Effector memory CD8-positive, alpha-beta T cell (primary cell): ENCODE measurements around the gene SIN3A.

Source experiments
- ATAC-seq: fragments of 150-1000 bp; cut with Tn5 transposase; replicated peaks from 2 replicates; pipeline ENCODE4 v1.10.0; 2021; ENCODE audit warnings: mild to moderate bottlenecking, moderate library complexity
- DNase-seq, 3 experiments: peaks; one replicate each; pipeline ENCODE4 v3.0.0; 2021
- H3K27ac Mint-ChIP-seq, 2 donors: one replicate each; pipeline ENCODE4 v1.8.0; 2022; ENCODE audit warnings: mild to moderate bottlenecking in 2 of 2, mixed read lengths in 2 of 2, moderate library complexity in 2 of 2
- H3K27me3 Mint-ChIP-seq, 2 donors: one replicate each; pipeline ENCODE4 v1.8.0; 2022; ENCODE audit warnings: mixed read lengths in 2 of 2
- H3K36me3 Mint-ChIP-seq: one replicate; pipeline ENCODE4 v1.8.0; 2022; ENCODE audit warnings: mild to moderate bottlenecking, moderate library complexity, mixed read lengths; ENCODE audit not compliant: insufficient read depth
- H3K4me1 Mint-ChIP-seq, 2 donors: one replicate each; pipeline ENCODE4 v1.8.0; 2022; ENCODE audit warnings: low read depth in 2 of 2, mixed read lengths in 2 of 2
- H3K4me3 Mint-ChIP-seq, 2 donors: one replicate each; pipeline ENCODE4 v1.8.0; 2022; ENCODE audit warnings: mild to moderate bottlenecking in 2 of 2, mixed read lengths in 2 of 2, moderate library complexity in 2 of 2
- H3K9me3 Mint-ChIP-seq, 2 donors: one replicate each; pipeline ENCODE4 v1.8.0; 2022; ENCODE audit warnings: mixed read lengths in 2 of 2

Gene SIN3A

DNA sequence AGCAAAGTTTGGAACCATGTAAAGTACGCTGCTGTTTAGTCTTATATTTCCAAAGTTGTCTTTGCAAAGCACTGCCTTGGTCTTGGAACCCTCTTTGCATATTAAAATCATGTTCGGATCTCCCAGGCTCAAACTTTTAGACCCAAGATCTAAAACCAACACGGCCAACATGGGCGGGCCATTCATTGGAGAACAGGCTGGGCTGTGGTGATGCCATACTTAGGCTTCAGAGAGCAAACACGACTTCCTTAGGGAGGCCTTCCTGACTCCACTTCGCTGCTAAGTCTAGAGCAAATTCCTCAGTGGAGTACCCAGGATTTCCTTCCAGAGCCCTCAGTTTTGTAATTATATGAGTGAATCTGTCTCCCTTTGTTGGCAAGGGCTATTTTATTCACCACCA lies 86.6 kb downstream of the SIN3A start:
- H3K4me3 Mint-ChIP-seq: no peak overlapping the region
- DNase-seq (no peak), ATAC-seq (no peak)
- H3K27me3 Mint-ChIP-seq: no peaks in the 10 kb centered on the region
- H3K9me3 Mint-ChIP-seq: no peaks in the 10 kb centered on the region
- H3K36me3 Mint-ChIP-seq: peaks cover 36% of the 10 kb centered on the region
- peaks cover 15 to 24% of the 10 kb centered on the region in 2 donors for H3K4me1 Mint-ChIP-seq
- no peak overlapping the region for H3K27ac Mint-ChIP-seq

- Mint-ChIP-seq H3K27me3 (no peaks in the 10 kb centered on the region), H3K9me3 (no peaks in the 10 kb centered on the region), H3K36me3 (peaks cover 33% of the 10 kb centered on the region), H3K4me3 (no peak overlapping the region), H3K4me1 (peaks cover 4 to 17% of the 10 kb centered on the region in 2 donors), H3K27ac (peak overlapping the region; percentile 53 to 71)
- ATAC-seq (no peak), DNase-seq (no peak)
These were observed 87.7 kb downstream of the SIN3A start for GRCh38 chr15:75363786-75364185.

DNA sequence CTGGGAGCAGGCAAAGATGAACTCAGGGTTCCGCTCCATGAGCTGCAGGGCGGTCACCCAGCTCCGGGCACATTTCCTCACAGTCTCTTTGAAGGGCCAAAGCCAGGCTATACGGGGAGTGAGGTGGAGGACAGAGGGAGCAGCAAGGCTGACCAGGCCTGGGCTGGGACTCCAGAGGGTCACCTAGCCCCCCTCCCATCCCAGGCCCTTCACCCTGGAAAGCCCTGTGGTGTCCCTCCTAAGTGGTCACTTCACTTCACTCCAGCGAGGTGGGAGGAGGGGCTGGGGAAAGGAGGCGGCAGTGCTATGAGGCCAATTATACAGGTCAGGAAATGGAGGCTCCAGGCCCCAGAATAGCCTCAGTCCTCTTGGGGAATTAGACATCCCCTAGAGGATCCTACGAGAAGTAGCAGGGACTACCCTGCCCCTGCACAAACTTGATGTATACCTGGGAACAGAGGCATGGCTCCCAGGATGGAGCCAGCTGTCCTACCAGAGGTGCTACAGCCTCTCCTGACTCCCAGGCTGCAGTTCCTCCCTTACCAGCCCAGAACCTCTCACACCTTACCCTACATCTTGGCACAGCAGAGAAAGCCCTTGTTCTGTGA lies 88.7 kb downstream of the SIN3A start:
- no peaks in the 10 kb centered on the region for H3K27me3 Mint-ChIP-seq
- peaks cover 31% of the 10 kb centered on the region for H3K36me3 Mint-ChIP-seq
- ATAC-seq (no peak), DNase-seq (no peak)
- peaks cover 0 to 12% of the 10 kb centered on the region in 2 donors for H3K4me1 Mint-ChIP-seq
- H3K27ac Mint-ChIP-seq: peak overlapping the region in 1 of 2 donors; percentile 71
- no peak overlapping the region for H3K4me3 Mint-ChIP-seq
- H3K9me3 Mint-ChIP-seq: no peaks in the 10 kb centered on the region

GRCh38 chr15:75361989-75362641 lies 89.4 kb downstream of the SIN3A start:
- H3K27ac Mint-ChIP-seq: no peak overlapping the region
- ATAC-seq (no peak), DNase-seq (no peak)
- no peaks in the 10 kb centered on the region for H3K27me3 Mint-ChIP-seq
- H3K4me3 Mint-ChIP-seq: no peak overlapping the region
- no peaks in the 10 kb centered on the region for H3K9me3 Mint-ChIP-seq
- H3K4me1 Mint-ChIP-seq: peaks cover 0 to 8% of the 10 kb centered on the region in 2 donors
- H3K36me3 Mint-ChIP-seq: peaks cover 31% of the 10 kb centered on the region

- peaks cover 0 to 5% of the 10 kb centered on the region in 2 donors for H3K4me1 Mint-ChIP-seq
- ATAC-seq (no peak), DNase-seq (no peak)
- H3K9me3 Mint-ChIP-seq: no peaks in the 10 kb centered on the region
- peaks cover 31% of the 10 kb centered on the region for H3K36me3 Mint-ChIP-seq
- no peaks in the 10 kb centered on the region for H3K27me3 Mint-ChIP-seq
- H3K4me3 Mint-ChIP-seq: no peak overlapping the region
- H3K27ac Mint-ChIP-seq: peak overlapping the region; percentile 12 to 60
These were observed 90.0 kb downstream of the SIN3A start for GRCh38 chr15:75361361-75361988.

- DNase-seq: no peak
These were observed 90.6 kb downstream of the SIN3A start for GRCh38 chr15:75360856-75361255.

DNA sequence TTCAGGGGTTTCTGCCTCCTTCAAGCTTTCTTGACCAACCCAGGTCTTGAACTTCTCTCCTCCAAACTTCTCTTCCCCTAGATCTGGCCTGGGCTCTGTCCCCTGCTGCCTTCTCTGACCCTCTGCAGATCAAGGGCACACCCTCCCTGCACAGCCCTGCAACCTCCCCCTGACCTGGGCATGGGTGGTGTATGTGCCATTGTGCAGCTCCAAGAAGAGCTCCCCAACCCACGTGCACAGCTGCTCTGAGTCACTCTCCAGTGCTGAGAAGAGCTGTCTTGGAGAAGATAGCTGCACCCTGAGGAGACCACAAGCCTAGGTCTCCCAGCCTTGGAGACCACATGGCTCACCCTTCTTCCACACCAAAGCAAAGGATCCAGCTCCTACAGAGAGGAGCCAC lies 91.1 kb downstream of the SIN3A start:
- Mint-ChIP-seq H3K36me3 (peaks cover 21% of the 10 kb centered on the region), H3K9me3 (no peaks in the 10 kb centered on the region), H3K27me3 (no peaks in the 10 kb centered on the region), H3K4me3 (no peak overlapping the region), H3K4me1 (peaks cover 0 to 5% of the 10 kb centered on the region in 2 donors), H3K27ac (peak overlapping the region; percentile 13 to 60)
- DNase-seq (no peak), ATAC-seq (no peak)

More at GRCh38 chr15:75360856-75361255, 90.6 kb downstream of the SIN3A start:
- no peak overlapping the region for H3K4me3 Mint-ChIP-seq
- peak overlapping the region; percentile 13 to 60 for H3K27ac Mint-ChIP-seq
- H3K36me3 Mint-ChIP-seq: peaks cover 25% of the 10 kb centered on the region
- no peak for ATAC-seq
- no peaks in the 10 kb centered on the region for H3K27me3 Mint-ChIP-seq
- H3K9me3 Mint-ChIP-seq: no peaks in the 10 kb centered on the region
- peaks cover 0 to 5% of the 10 kb centered on the region in 2 donors for H3K4me1 Mint-ChIP-seq

DNA sequence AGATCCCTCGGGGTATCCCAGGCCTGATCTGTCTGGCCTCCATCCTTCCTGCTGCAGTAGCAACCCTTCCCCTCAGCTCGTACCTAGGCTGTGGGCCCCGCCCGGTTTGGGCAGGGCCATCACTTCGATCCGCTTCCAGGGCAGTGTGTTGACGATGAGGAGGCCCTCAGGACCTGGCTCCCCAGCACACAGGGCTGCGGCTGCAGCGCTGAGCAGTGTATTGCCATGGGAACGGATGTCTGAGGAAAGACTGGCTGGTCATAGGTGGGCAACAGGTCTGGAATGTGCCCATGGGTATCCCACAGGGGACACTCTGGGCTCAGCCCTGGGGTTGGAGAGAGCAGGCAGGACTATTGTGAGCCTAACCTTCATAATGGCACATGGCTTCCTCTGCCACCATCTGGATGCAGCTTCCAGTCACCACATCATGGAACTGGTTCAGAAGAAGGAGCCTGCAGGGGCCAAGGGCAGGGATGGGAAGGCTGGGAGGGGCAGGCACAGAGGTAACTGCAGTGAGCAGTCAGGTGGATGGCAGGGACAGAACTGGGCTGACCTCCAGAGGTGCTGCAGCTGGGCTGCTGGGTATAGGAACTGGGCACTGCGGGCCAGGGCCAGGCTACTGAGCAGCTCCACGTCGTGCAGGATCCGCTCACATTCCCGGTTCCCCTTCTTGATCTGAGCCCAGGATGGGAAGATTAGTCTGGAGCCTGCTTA lies 91.8 kb downstream of the SIN3A start:
- no peak overlapping the region for H3K4me3 Mint-ChIP-seq
- no peaks in the 10 kb centered on the region for H3K9me3 Mint-ChIP-seq
- H3K27me3 Mint-ChIP-seq: no peaks in the 10 kb centered on the region
- H3K36me3 Mint-ChIP-seq: peaks cover 20% of the 10 kb centered on the region
- peak overlapping the region in 1 of 2 donors; percentile 13 for H3K27ac Mint-ChIP-seq
- no peak for DNase-seq
- peaks cover 0 to 6% of the 10 kb centered on the region in 2 donors for H3K4me1 Mint-ChIP-seq
- ATAC-seq: no peak

DNA sequence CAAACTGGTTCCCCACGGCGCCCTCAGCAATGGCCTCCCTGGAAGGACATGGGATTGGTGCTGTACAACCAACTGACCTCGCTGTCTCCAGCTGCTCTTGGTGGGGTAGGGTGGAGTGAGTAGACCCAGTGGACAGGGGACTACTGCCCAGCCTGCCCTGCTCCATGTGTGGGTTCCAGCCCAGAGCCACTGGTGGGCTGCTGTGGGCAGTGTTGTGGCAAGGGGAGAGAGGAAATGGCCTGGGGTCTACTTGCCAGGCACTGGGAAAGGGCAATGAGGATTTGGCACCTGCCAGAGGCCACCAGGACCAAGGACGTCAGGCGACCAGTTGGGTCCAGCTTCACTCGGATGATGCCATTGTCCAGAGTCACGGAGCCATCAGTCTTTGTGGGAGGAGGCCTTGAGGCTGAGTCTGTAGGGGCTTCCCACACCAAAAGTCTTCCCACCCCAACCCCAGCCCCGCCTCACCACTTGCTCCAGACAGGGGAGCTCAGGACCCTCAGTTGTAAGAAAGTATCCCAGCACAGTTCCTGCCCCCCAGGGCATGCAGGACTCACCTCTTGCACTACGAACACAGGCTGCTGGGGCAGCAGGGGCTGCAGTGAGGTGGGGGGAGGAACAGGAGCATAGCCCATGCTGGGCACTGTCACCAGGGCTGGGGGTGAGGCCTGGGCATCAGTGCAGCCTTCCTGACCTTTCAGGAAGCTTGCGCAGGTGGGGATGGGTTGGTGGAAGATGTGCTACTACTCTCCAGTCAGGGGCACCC lies 92.5 kb downstream of the SIN3A start:
- H3K36me3 Mint-ChIP-seq: peaks cover 20% of the 10 kb centered on the region
- DNase-seq: no peak
- H3K27me3 Mint-ChIP-seq: no peaks in the 10 kb centered on the region

DNA sequence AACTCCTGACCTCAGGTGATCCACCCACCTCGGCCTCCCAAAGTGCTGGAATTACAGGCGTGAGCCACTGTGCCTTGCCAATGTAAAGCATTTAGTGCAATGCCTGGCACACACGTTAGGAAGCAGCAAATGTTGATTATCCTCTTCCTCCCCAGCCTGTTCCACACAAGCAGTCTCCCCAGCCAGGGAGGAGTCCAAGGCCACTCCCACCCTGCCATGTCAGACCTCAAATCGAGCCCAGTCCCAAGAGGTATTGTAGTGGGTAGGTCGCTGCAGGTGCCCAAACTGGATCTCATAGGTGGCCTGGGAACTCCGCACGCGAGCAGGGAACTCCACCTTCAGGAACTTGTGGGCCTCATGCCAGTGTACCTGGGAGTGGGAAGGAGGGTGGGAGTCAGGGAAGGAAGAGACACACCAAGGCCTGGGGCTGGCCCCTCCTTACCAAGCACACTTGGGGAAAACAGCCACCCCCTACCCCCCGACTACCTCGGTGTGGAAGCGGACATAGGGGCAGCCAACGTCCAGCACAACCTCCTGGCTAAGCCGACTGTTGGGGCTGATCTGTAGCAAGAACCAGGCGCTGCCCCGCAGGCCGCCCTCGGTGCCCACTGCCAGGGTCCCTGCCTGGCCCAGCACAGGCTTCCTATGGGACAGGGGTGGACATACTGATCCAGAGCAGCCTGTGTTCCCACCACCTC lies 93.4 kb downstream of the SIN3A start:
- DNase-seq: no peak

More for the DNA sequence above, 92.5 kb downstream of the SIN3A start:
- Mint-ChIP-seq H3K27ac (no peak overlapping the region), H3K4me1 (peaks cover 0 to 7% of the 10 kb centered on the region in 2 donors), H3K9me3 (no peaks in the 10 kb centered on the region), H3K4me3 (no peak overlapping the region)
- no peak for ATAC-seq

GRCh38 chr15:75356517-75356916 lies 95.0 kb downstream of the SIN3A start:
- H3K27me3 Mint-ChIP-seq: no peaks in the 10 kb centered on the region
- peaks cover 14% of the 10 kb centered on the region for H3K36me3 Mint-ChIP-seq
- DNase-seq (no peak), ATAC-seq (no peak)
- H3K27ac Mint-ChIP-seq: no peak overlapping the region
- no peaks in the 10 kb centered on the region for H3K9me3 Mint-ChIP-seq
- H3K4me1 Mint-ChIP-seq: peaks cover 0 to 10% of the 10 kb centered on the region in 2 donors
- no peak overlapping the region for H3K4me3 Mint-ChIP-seq

More for the DNA sequence above, 93.4 kb downstream of the SIN3A start:
- no peak for ATAC-seq
- H3K36me3 Mint-ChIP-seq: peaks cover 14% of the 10 kb centered on the region
- H3K27ac Mint-ChIP-seq: no peak overlapping the region
- no peak overlapping the region for H3K4me3 Mint-ChIP-seq
- H3K4me1 Mint-ChIP-seq: peaks cover 0 to 10% of the 10 kb centered on the region in 2 donors
- H3K9me3 Mint-ChIP-seq: no peaks in the 10 kb centered on the region
- no peaks in the 10 kb centered on the region for H3K27me3 Mint-ChIP-seq

GRCh38 chr15:75356006-75356405 lies 95.5 kb downstream of the SIN3A start:
- peak overlapping the region in 1 of 2 donors; percentile 29 for H3K27ac Mint-ChIP-seq
- H3K4me1 Mint-ChIP-seq: peaks cover under 1 to 10% of the 10 kb centered on the region in 2 donors
- H3K36me3 Mint-ChIP-seq: peaks cover 18% of the 10 kb centered on the region
- no peaks in the 10 kb centered on the region for H3K9me3 Mint-ChIP-seq
- no peak overlapping the region for H3K4me3 Mint-ChIP-seq
- no peaks in the 10 kb centered on the region for H3K27me3 Mint-ChIP-seq
- ATAC-seq (no peak), DNase-seq (no peak)
